ENCODE results near the gene PCDH19.

DNA sequence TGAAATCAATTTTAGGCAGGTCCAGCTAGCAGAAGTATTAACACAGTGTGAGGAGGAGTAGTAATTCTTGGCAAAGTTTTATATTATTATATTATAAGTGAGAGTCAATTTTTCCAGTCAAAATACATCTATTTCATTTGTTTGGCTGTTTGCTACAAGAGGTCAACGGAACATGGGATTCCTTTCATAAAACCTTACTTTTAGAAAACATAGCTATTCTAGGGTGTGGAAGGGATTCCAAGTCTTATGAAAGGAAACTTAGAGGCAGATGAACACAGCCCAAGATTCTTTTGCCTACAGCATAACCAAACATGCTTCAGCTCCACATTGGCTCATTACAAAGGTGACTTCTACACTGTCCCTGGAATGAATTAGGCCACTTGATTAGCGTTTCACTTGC is 29.9 kb upstream of the PCDH19 start:
- TF ChIP-seq, protein P1, sequence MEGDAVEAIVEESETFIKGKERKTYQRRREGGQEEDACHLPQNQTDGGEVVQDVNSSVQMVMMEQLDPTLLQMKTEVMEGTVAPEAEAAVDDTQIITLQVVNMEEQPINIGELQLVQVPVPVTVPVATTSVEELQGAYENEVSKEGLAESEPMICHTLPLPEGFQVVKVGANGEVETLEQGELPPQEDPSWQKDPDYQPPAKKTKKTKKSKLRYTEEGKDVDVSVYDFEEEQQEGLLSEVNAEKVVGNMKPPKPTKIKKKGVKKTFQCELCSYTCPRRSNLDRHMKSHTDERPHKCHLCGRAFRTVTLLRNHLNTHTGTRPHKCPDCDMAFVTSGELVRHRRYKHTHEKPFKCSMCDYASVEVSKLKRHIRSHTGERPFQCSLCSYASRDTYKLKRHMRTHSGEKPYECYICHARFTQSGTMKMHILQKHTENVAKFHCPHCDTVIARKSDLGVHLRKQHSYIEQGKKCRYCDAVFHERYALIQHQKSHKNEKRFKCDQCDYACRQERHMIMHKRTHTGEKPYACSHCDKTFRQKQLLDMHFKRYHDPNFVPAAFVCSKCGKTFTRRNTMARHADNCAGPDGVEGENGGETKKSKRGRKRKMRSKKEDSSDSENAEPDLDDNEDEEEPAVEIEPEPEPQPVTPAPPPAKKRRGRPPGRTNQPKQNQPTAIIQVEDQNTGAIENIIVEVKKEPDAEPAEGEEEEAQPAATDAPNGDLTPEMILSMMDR (IDR thresholded peaks at IDR 0.05), result no peak
- no peak for TF ChIP-seq ZFX (IDR thresholded peaks at IDR 0.05; ENCODE audit: borderline replicate concordance)

All from 22Rv1 (cell line).